HG02798 (cell line): Measurements from ENCODE around the gene TMEM92.
"Not testable (repeated sequence)": the region's sequence is repeated elsewhere in the genome, so short reads cannot be mapped to it uniquely, and the experiment has no call there.

Source experiments
- ATAC-seq: cut with Tn5 transposase; IDR thresholded peaks from one replicate; pipeline ENCODE4 v1.9.1; 2021; ENCODE audit warnings: mild to moderate bottlenecking; ENCODE audit not compliant: unreplicated experiment, poor library complexity

TMEM92 gene

GRCh38 chr17:50292465-50292864 is 18.2 kb downstream of the TMEM92 start:
- no peak for ATAC-seq

GRCh38 chr17:50295021-50295420 is 20.8 kb downstream of the TMEM92 start:
- ATAC-seq = no peak

GRCh38 chr17:50297407-50297865 is 23.2 kb downstream of the TMEM92 start:
- ATAC-seq = peak; percentile 51

- no peak for ATAC-seq
Measured at GRCh38 chr17:50298018-50298417, 23.8 kb downstream of the TMEM92 start.

- ATAC-seq = no peak
Measured at GRCh38 chr17:50299776-50300175, 25.5 kb downstream of the TMEM92 start.

GRCh38 chr17:50300824-50301223 is 26.6 kb downstream of the TMEM92 start:
- not testable (repeated sequence) for ATAC-seq

- no peak for ATAC-seq
Measured at GRCh38 chr17:50301891-50302584, 27.8 kb downstream of the TMEM92 start.

GRCh38 chr17:50303051-50303450 is 28.8 kb downstream of the TMEM92 start:
- ATAC-seq = no peak

- no peak for ATAC-seq
Measured at GRCh38 chr17:50303596-50303995, 29.3 kb downstream of the TMEM92 start.

GRCh38 chr17:50304781-50305404 is 30.6 kb downstream of the TMEM92 start:
- ATAC-seq = no peak

- no peak for ATAC-seq
Measured at GRCh38 chr17:50307654-50308053, 33.4 kb downstream of the TMEM92 start.

GRCh38 chr17:50308666-50309065 is 34.4 kb downstream of the TMEM92 start:
- ATAC-seq = no peak

GRCh38 chr17:50310455-50311111 is 36.3 kb downstream of the TMEM92 start:
- no peak for ATAC-seq

GRCh38 chr17:50311112-50311460 is 36.8 kb downstream of the TMEM92 start:
- ATAC-seq = no peak

GRCh38 chr17:50311483-50311882 is 37.2 kb downstream of the TMEM92 start:
- ATAC-seq = no peak

- ATAC-seq = no peak
Measured at GRCh38 chr17:50312308-50312707, 38.0 kb downstream of the TMEM92 start.

- ATAC-seq = no peak
Measured at GRCh38 chr17:50314456-50315011, 40.3 kb downstream of the TMEM92 start.

- ATAC-seq = no peak
Measured at GRCh38 chr17:50316016-50316587, 41.8 kb downstream of the TMEM92 start.

- ATAC-seq = not testable (repeated sequence)
Measured at GRCh38 chr17:50316660-50317059, 42.4 kb downstream of the TMEM92 start.

GRCh38 chr17:50317121-50317520 is 42.9 kb downstream of the TMEM92 start:
- no peak for ATAC-seq
